Ovary (tissue), 3 donors: ENCODE results near the gene RNGTT.

Source experiments
- CTCF ChIP-seq, 3 donors: fragments of 450-650 bp in 2 of 3; fragments of 200-600 bp in 1 of 3; IDR thresholded peaks; one replicate each; pipeline versions ENCODE4 v1.5.1 to v1.8.0; 2016 to 2022; ENCODE audit warnings: antibody characterized with exemption in 3 of 3, mild to moderate bottlenecking in 1 of 3
- EP300 ChIP-seq: sonication (generic); formaldehyde crosslinking; IDR thresholded peaks from one replicate; pipeline ENCODE4 v1.6.1; 2017; ENCODE audit warnings: antibody characterized with exemption
- donor health status: DM: no; HTN: no; CAD: no.

- TF ChIP-seq EP300 = no peak
- TF ChIP-seq CTCF (IDR thresholded peaks at IDR 0.05) = no peak
Measured at GRCh38 chr6:88810701-88811100, 152.7 kb downstream of the RNGTT start.
